NCI-H82 treated with DMSO at 0.1 percent for 48 hours (cell line): ENCODE results near the gene HRAS.

Experiments used
- DNase-seq: peaks from one replicate; lab custom pipeline; 2025; ENCODE audit not compliant: unreplicated experiment; lab: John Stamatoyannopoulos, UW

The HRAS gene

GRCh38 chr11:514606-515005 lies 20.8 kb downstream of the HRAS start:
- no peak for DNase-seq

- no peak for DNase-seq
These were observed 22.4 kb downstream of the HRAS start for GRCh38 chr11:512761-513595.

GRCh38 chr11:508956-509355 lies 26.4 kb downstream of the HRAS start:
- no peak for DNase-seq

GRCh38 chr11:507727-508515 lies 27.5 kb downstream of the HRAS start:
- DNase-seq, result no peak

GRCh38 chr11:506995-507726 lies 28.2 kb downstream of the HRAS start, which contains the start of gene RNH1:
RNH1 (minus strand) TSS chr11:507242; CDS start chr11:502162, 5,080 bp downstream.
- DNase-seq, result peak; percentile 77

- peak; percentile 81 for DNase-seq
These were observed 29.0 kb downstream of the HRAS start for GRCh38 chr11:506238-506994.

- DNase-seq, result no peak
These were observed 30.4 kb downstream of the HRAS start for GRCh38 chr11:504994-505344.

GRCh38 chr11:504053-504993 lies 31.1 kb downstream of the HRAS start:
- DNase-seq, result no peak

GRCh38 chr11:503179-503981 lies 32.0 kb downstream of the HRAS start:
- no peak for DNase-seq

GRCh38 chr11:502288-503178 lies 32.8 kb downstream of the HRAS start:
- no peak for DNase-seq

GRCh38 chr11:501683-502287 lies 33.6 kb downstream of the HRAS start:
- DNase-seq, result no peak

- no peak for DNase-seq
These were observed 34.2 kb downstream of the HRAS start for GRCh38 chr11:501001-501682.

GRCh38 chr11:499201-500076 lies 35.9 kb downstream of the HRAS start:
- no peak for DNase-seq

- DNase-seq, result no peak
These were observed 36.8 kb downstream of the HRAS start for GRCh38 chr11:498297-499181.
